K562 (cell line): Measurements from ENCODE around the gene COL6A2. TPM values are rescaled to one million over a fixed set of nuclear protein-coding genes. Genes with fewer than 3 reads are reported as not detected.

Experiments
- CLOCK ChIP-seq: fragments of 250-450 bp; sonication (Bioruptor Pico); IDR thresholded peaks from 2 replicates; pipeline ENCODE4 v1.4.0; 2020; ENCODE audit warnings: mild to moderate bottlenecking, moderate library complexity, borderline replicate concordance
- CTCFL ChIP-seq: IDR thresholded peaks from 2 replicates; pipeline ENCODE4 v1.6.1; 2011; ENCODE audit warnings: borderline replicate concordance, low read depth, mild to moderate bottlenecking, moderate library complexity, low read length; ENCODE audit not compliant: insufficient read depth, poor library complexity, severe bottlenecking
- ELF1 ChIP-seq: fragments of 200-800 bp; sonication (Bioruptor generic); IDR thresholded peaks from 2 replicates; pipeline ENCODE4 v1.6.1; 2016; ENCODE audit warnings: missing genetic modification characterization, missing compliant biosample characterization
- ERF ChIP-seq: fragments of 450-650 bp; formaldehyde crosslinking; IDR thresholded peaks from 2 replicates; pipeline ENCODE4 v1.4.0; 2020; ENCODE audit warnings: mild to moderate bottlenecking, mixed read lengths
- HIVEP1 ChIP-seq: fragments of 250-450 bp; sonication (Bioruptor Pico); IDR thresholded peaks from 2 replicates; pipeline ENCODE4 v1.4.0; 2020; ENCODE audit warnings: mild to moderate bottlenecking
- HNRNPL ChIP-seq: fragments of 200-400 bp; formaldehyde crosslinking; IDR thresholded peaks from 2 replicates; pipeline ENCODE4 v1.6.1; 2017; ENCODE audit warnings: low read depth, mild to moderate bottlenecking, low read length
- HSF4 ChIP-seq: fragments of 250-450 bp; sonication (Bioruptor Pico); IDR thresholded peaks from 2 replicates; pipeline ENCODE4 v2.1.2; 2022; ENCODE audit warnings: mild to moderate bottlenecking, moderate library complexity, borderline replicate concordance
- NFIC ChIP-seq: fragments of 450-650 bp; IDR thresholded peaks from 2 replicates; pipeline ENCODE4 v1.6.1; 2017; ENCODE audit warnings: mild to moderate bottlenecking, inconsistent platforms
- OTX1 ChIP-seq: fragments of 450-650 bp; formaldehyde crosslinking; IDR thresholded peaks from 2 replicates; pipeline ENCODE4 v1.4.0; 2022; ENCODE audit warnings: mild to moderate bottlenecking
- PHB ChIP-seq: fragments of 250-450 bp; sonication (Bioruptor Pico); IDR thresholded peaks from 2 replicates; pipeline ENCODE4 v1.5.0; 2021
- POLR2AphosphoS5 ChIP-seq: IDR thresholded peaks from 2 replicates; pipeline ENCODE4 v1.6.1; 2011; ENCODE audit warnings: mild to moderate bottlenecking, low read depth, low read length, moderate library complexity; ENCODE audit not compliant: control insufficient read depth, insufficient read depth
- PRDM10 ChIP-seq: fragments of 450-650 bp; IDR thresholded peaks from 2 replicates; pipeline ENCODE4 v1.6.1; 2018; ENCODE audit not compliant: partially characterized antibody
- SAFB ChIP-seq: fragments of 200-400 bp; formaldehyde crosslinking; IDR thresholded peaks from 2 replicates; pipeline ENCODE4 v1.6.1; 2017; ENCODE audit warnings: low read depth, low read length, borderline replicate concordance
- STAT5A ChIP-seq: IDR thresholded peaks from 2 replicates; pipeline ENCODE4 v1.6.1; 2012; ENCODE audit warnings: low read length, inconsistent platforms, borderline replicate concordance
- TRIM28 ChIP-seq: fragments of 450-650 bp; IDR thresholded peaks from 2 replicates; pipeline ENCODE4 v1.6.1; 2017
- ZNF274 ChIP-seq: IDR thresholded peaks from 2 replicates; pipeline ENCODE4 v1.6.1; 2011; ENCODE audit warnings: low read depth, mild to moderate bottlenecking, low read length, moderate library complexity, borderline replicate concordance
- ZNF778 ChIP-seq: fragments of 450-650 bp; formaldehyde crosslinking; IDR thresholded peaks from 2 replicates; pipeline ENCODE4 v1.4.0; 2020; ENCODE audit warnings: mild to moderate bottlenecking, moderate library complexity
- polyA plus RNA-seq, 8 experiments: library from polyadenylated mRNA; depleted of rRNA in 4 of 8; stranded (reverse) in 5 of 8; unstranded in 3 of 8; fragments of >200 nt; fragmentation: Nextera tagmentation in 2 of 8; fragmentation: Illumina TruSeq in 1 of 8; extraction: Ambion mirVana in 2 of 8; extraction: Trizol in 1 of 8; gene quantifications; 2 replicates each; pipeline versions ENCODE4 v1.2.1 to v1.2.3, GENCODE V29; 2011 to 2014; ENCODE audit warnings: inconsistent platforms in 1 of 8, missing spikeins in 1 of 8
- total RNA-seq, 7 experiments: library from RNA; depleted of rRNA in 6 of 7; stranded (reverse); fragments of >200 nt in 6 of 7; fragmentation: Illumina TruSeq in 2 of 7; extraction: Trizol in 2 of 7; gene quantifications; 2 replicates each; pipeline versions ENCODE4 v1.2.1 to v1.2.3, GENCODE V29; 2011 to 2021; ENCODE audit warnings: low replicate concordance in 1 of 7
- TF ChIP-seq, protein P1 (sequence below): sonication (generic); formaldehyde crosslinking; IDR thresholded peaks from 2 replicates; pipeline ENCODE4 v1.9.0; 2022; ENCODE audit warnings: mild to moderate bottlenecking, missing genetic modification reagents
- TF ChIP-seq, protein P2 (sequence below): fragments of 250-450 bp; sonication (Bioruptor Pico); IDR thresholded peaks from 2 replicates; pipeline ENCODE4 v1.8.0; 2021; ENCODE audit warnings: moderate library complexity, mild to moderate bottlenecking, inconsistent platforms

The COL6A2 gene
- total and polyA plus RNA-seq, 9 of the 15 experiments (the other 6 are each of a cell fraction or from before 2014, with no cell fraction given) = 0.07 to 1.1 (median 0.24) TPM; not detected in 3

- TF ChIP-seq NFIC (no peak), PHB (CRISPR knock-in tag) (no peak), CTCFL (no peak), ELF1 (tag) (no peak), ZNF778 (CRISPR knock-in tag) (no peak), CLOCK (CRISPR knock-in tag) (no peak), PRDM10 (no peak), ZNF274 (no peak), SAFB (0 out of 2 replicates have a peak, but pooled peaks have one; percentile 36), TRIM28 (no peak), HNRNPL (0 out of 2 replicates have a peak, but pooled peaks have one; percentile 7), STAT5A (no peak), HIVEP1 (CRISPR knock-in tag) (no peak), HSF4 (CRISPR knock-in tag) (no peak), ERF (CRISPR knock-in tag) (no peak), POLR2AphosphoS5 (no peak), OTX1 (CRISPR knock-in tag) (no peak)
- TF ChIP-seq, protein P1, sequence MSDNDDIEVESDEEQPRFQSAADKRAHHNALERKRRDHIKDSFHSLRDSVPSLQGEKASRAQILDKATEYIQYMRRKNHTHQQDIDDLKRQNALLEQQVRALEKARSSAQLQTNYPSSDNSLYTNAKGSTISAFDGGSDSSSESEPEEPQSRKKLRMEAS = 0 out of 2 replicates have a peak, but pooled peaks have one; percentile 21
- TF ChIP-seq, protein P2, sequence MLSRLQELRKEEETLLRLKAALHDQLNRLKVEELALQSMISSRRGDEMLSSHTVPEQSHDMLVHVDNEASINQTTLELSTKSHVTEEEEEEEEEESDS (CRISPR knock-in tag) = no peak
Measured at GRCh38 chr21:46131838-46132651, 34.1 kb downstream of the COL6A2 start (continued).
